ENCODE data around the gene POU3F1.

POU3F1 gene

DNA sequence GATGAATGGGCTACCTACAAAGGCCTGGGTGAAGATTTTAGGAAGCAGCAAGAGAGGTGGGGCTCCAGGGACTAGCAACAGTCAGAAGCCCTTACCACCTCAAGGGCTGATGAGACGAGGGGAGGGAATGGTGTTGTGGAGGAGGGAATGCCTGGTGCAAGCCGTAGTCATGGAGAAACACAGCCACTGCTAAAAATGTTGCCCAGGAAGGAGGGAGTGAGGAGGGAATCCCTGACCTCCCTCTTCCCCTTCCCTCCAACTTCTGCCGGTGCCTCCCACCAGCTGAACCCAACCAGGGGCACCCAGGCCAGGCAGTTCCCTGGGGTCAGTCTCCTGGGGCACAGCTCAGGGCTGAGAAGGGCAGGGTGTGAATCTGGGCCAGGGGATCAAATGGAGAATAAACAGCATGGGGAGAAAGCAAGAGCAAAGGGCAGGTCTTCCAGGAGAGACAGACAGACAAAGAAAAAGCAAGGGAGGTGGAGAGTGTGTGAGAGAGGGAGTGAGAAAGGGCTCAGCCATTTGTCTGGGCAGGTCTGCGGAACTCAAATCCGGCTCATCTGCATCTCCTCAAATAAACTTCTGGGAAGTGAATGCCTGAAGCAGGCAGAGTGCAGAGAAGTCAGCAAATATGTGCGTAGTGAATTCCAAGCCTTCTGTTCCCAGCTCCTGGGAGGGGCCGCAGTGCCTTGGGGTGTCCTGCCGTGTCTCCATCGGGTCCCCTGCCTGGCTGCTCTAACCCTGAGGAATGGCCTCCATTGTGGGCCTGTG lies 27.1 kb upstream of the POU3F1 start:
- DNase-seq (ENCODE audit: low read depth in 1 of 2, low spot score in 1 of 2), result no peak

- no peak for DNase-seq (ENCODE audit: low read depth in 1 of 2, low spot score in 1 of 2)
These were observed 26.3 kb upstream of the POU3F1 start for GRCh38 chr1:38072858-38073257.

DNA sequence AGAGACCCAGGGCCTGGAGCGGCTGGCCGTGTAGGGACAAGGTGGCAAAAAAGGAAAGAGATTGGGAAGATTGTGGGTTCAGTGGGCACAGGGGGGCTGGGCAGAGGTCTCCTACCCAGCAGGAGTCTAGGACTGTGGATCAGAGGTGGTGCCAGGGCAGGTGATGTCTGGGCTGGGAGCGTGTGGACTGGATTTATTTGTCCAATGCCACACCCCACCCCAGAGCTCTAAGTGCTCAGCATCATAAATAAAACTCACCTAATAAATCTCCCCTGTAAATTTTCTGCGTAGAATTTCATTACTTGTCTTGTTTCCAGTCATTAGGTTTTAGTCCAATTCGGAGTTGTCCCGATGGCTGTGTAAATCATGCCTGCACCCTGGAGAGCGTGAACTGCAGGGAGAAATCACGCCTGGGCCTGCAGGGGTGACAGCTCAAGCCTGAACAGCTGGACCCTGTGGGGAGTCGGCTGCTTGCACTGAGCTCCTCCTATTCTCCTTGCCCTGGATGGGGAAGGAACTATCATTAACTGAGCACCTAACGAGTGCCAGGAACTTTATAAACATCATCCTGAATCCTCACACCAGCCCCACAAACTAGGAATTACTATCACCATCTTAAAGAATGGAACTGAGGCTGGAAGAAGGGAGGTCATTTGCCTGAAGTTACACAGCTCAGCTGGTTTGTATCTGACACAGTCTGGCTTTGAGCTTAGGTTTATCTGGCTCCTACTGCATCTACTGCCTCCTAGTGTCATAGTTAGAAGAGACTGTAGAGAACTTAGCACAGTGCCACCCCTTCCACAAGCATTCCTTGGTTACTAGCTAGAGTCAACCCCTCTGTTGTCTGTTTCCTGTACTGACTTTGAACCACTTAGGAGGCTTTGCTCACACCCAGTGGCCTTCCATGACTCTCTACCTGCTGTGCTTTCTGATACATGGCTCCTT lies 25.0 kb upstream of the POU3F1 start:
- no peak for DNase-seq (ENCODE audit: low read depth in 1 of 2, low spot score in 1 of 2)

- no peak for DNase-seq (ENCODE audit: low read depth in 1 of 2, low spot score in 1 of 2)
These were observed 22.4 kb upstream of the POU3F1 start for GRCh38 chr1:38068980-38069340.

GRCh38 chr1:38068220-38068979 lies 21.8 kb upstream of the POU3F1 start:
- no peak for DNase-seq (ENCODE audit: low read depth in 1 of 2, low spot score in 1 of 2)

DNA sequence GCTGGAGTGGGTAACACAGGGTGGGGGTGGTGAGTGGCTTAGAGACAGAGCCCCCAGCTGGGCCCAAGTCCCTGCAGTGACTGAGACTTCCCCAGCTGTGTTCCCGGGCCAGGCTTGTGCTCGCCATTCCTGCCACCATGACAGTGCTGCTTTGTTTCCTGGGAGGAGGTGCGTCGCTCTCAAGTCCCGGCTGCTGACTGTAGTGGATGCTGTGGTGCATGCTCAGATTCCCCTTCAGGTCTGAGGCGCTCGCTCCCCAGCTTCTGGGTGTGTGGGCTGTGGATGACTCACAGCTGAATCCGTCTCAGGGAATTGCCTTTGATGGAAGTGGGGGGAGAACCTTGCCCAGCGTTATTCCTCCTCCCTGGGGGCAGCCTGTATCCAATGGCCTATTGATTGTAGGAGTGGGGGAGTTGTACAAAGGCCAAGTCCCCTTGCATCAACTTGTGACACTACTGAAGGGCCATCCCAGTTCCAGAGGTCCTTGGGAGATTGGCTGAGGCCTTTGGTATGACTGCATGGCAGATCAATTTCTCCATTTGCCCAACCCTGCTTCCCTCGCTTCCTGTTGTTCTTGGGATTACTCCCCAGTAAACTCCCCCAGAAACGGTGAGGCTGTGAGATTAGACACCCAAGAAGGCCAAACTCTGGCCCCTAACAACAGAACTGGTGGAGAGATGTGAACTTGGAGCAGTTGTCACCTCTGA lies 17.8 kb upstream of the POU3F1 start:
- DNase-seq (ENCODE audit: low read depth in 1 of 2, low spot score in 1 of 2), result no peak

- DNase-seq (ENCODE audit: low read depth in 1 of 2, low spot score in 1 of 2), result no peak
These were observed 17.0 kb upstream of the POU3F1 start for GRCh38 chr1:38063616-38064015.

GRCh38 chr1:38062361-38063288 lies 16.0 kb upstream of the POU3F1 start:
- no peak for DNase-seq (ENCODE audit: low read depth in 1 of 2, low spot score in 1 of 2)

- no peak for DNase-seq (ENCODE audit: low read depth in 1 of 2, low spot score in 1 of 2)
These were observed 15.3 kb upstream of the POU3F1 start for GRCh38 chr1:38061883-38062328.

DNA sequence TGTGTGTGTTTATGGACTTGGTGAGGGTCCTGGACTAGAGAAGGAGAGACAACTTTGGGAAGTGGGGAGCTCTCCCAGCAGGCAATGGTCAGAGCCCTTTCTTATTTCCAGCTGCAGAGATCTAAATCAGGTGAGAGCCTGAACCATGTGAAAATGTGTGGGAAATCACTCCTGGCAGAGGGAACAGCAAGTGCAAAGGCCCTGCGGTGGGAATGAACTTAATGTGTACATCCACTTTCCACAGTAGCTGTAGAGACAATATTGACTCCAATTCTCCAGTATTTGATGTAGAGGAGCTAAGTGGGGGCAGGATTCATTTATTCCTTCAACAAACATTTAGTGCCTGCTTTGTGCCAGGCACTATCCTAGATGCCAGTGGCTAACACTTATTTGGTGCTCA lies 14.7 kb upstream of the POU3F1 start:
- DNase-seq (ENCODE audit: low read depth in 1 of 2, low spot score in 1 of 2), result no peak

GRCh38 chr1:38060498-38060897 lies 13.9 kb upstream of the POU3F1 start:
- DNase-seq (ENCODE audit: low read depth in 1 of 2, low spot score in 1 of 2), result no peak

GRCh38 chr1:38059635-38060250 lies 13.2 kb upstream of the POU3F1 start:
- no peak for DNase-seq (ENCODE audit: low read depth in 1 of 2, low spot score in 1 of 2)

DNA sequence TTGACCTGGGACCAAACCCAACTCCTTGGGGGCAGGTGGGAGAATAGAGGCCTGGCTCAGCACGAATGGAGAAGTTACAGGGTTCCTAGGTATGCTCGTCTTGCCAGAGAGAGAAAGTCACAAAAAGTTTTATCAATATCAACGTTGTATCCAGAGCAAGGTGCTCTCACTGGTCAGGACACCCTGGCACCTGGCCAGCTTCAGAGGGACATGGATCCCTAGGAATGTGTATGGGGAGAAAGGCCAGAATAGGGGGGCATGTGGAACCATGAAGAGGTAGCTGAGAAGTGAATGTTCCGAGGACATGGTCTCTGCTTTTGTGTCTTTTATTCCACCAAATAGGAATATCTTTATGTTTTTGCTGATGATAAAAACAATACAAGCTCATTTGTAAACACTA lies 9.4 kb upstream of the POU3F1 start:
- DNase-seq (ENCODE audit: low read depth in 1 of 2, low spot score in 1 of 2), result no peak

DNA sequence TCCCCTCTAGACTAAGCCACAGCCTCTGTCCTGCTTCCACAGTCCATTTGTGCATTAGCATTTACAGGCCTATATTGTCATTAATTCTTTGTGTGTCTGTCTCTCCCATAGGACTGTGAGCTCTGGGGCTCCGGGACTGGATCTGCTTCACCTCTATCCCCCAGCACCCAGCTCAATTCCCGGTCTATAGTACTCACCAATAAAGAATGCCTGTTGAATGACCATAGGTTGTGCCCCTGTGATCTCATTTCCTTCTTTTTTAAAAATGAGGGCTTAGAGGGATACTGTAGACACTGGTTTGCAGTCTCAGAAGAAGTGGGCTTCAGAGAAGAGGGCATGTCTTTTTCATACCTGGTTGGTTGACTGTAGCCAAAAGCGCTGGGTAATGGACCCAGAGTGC lies 8.8 kb upstream of the POU3F1 start:
- no peak for DNase-seq (ENCODE audit: low read depth in 1 of 2, low spot score in 1 of 2)

- DNase-seq (ENCODE audit: low read depth in 1 of 2, low spot score in 1 of 2), result no peak
These were observed 7.0 kb upstream of the POU3F1 start for GRCh38 chr1:38053416-38054091.

- DNase-seq (ENCODE audit: low read depth in 1 of 2, low spot score in 1 of 2), result no peak
These were observed 6.3 kb upstream of the POU3F1 start for GRCh38 chr1:38052750-38053415.

DNA sequence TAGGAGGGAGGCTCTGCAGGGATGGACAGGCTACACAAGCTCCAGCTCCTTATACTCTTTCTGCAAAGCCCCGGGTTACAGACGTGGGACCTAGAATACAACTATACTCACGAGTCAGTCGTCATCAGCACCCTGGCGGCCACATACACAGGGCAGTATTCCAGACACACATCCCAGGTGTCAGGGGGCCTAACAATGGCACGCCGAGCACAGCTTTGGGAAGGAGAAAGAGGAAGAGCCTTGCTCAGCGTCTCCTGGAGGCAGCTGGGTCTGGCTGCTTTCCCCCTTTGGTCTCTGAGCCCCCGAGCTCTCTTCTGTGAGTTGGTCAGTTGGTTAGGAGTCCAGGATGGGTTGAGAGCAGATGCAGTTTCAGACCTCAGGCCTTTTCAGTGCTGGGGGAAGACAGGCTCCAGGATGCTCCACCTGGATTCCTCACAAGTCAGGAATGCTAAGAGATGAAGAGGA lies 4.5 kb upstream of the POU3F1 start:
- DNase-seq (ENCODE audit: low read depth in 1 of 2, low spot score in 1 of 2), result no peak

GRCh38 chr1:38050397-38051078 lies 3.9 kb upstream of the POU3F1 start:
- no peak for DNase-seq (ENCODE audit: low read depth in 1 of 2, low spot score in 1 of 2)

Data from stimulated activated CD4-positive, alpha-beta T cell treated with anti-CD3 and anti-CD28 coated beads, Interleukin-15, amount 100 ng/mL, for 1 hour (primary cell).